ENCODE results near the gene NFKBIB.
"Not testable (repeated sequence)": the region's sequence is repeated elsewhere in the genome, so short reads cannot be mapped to it uniquely, and the experiment has no call there.

Gene NFKBIB

GRCh38 chr19:38899447-38900201 is at the start of gene NFKBIB, which contains the start of gene SIRT2:
Gene NFKBIB (plus strand): TSS chr19:38899969. CDS start chr19:38900033, 64 bp downstream.
Gene SIRT2 (minus strand): TSS chr19:38899618. CDS start chr19:38899521, 97 bp downstream.
- DNase-seq: peak; percentile 75 to 100 (median 99)

- peak in 31 of 51 donors; percentile 58 to 100 (median 100) for DNase-seq
Observed at GRCh38 chr19:38850436-38850975, 49.3 kb upstream of the NFKBIB start.

- DNase-seq: peak in 19 of 51 donors; percentile 18 to 79 (median 42)
Observed at GRCh38 chr19:38850976-38851621, 48.7 kb upstream of the NFKBIB start.

GRCh38 chr19:38851622-38852230 is 48.0 kb upstream of the NFKBIB start:
- DNase-seq: peak; percentile 30 to 95 (median 84)

- peak in 40 of 51 donors; percentile 27 to 80 (median 52) for DNase-seq
Observed at GRCh38 chr19:38852231-38853044, 47.3 kb upstream of the NFKBIB start.

GRCh38 chr19:38853214-38853613 is 46.6 kb upstream of the NFKBIB start:
- DNase-seq: no peak

GRCh38 chr19:38854961-38855360 is 44.8 kb upstream of the NFKBIB start:
- DNase-seq: not testable (repeated sequence)

GRCh38 chr19:38855751-38856150 is 44.0 kb upstream of the NFKBIB start:
- not testable (repeated sequence) for DNase-seq

GRCh38 chr19:38856813-38857212 is 43.0 kb upstream of the NFKBIB start:
- no peak for DNase-seq

GRCh38 chr19:38859631-38860204 is 40.1 kb upstream of the NFKBIB start:
- DNase-seq: not testable (repeated sequence)

GRCh38 chr19:38861368-38861767 is 38.4 kb upstream of the NFKBIB start:
- DNase-seq: no peak

- DNase-seq: no peak
Observed at GRCh38 chr19:38862321-38863059, 37.3 kb upstream of the NFKBIB start.

- DNase-seq: no peak
Observed at GRCh38 chr19:38867171-38867780, 32.5 kb upstream of the NFKBIB start.

GRCh38 chr19:38868551-38868950 is 31.2 kb upstream of the NFKBIB start:
- no peak for DNase-seq

- DNase-seq: peak in 4 of 51 donors; percentile 11 to 35 (median 24)
Observed at GRCh38 chr19:38869160-38869835, 30.5 kb upstream of the NFKBIB start.

GRCh38 chr19:38869836-38870607 is 29.7 kb upstream of the NFKBIB start:
- peak in 41 of 51 donors; percentile 16 to 76 (median 47) for DNase-seq

GRCh38 chr19:38870612-38871011 is 29.2 kb upstream of the NFKBIB start:
- DNase-seq: no peak

GRCh38 chr19:38873400-38873799 is 26.4 kb upstream of the NFKBIB start:
- not testable (repeated sequence) for DNase-seq
